Tibial nerve (tissue), 4 donors: ENCODE results near the gene PLA2R1. TPM values are rescaled to one million over a fixed set of nuclear protein-coding genes. Genes with fewer than 3 reads are reported as not detected.

Experiments
- DNase-seq, 2 donors: peaks; one replicate each; pipeline ENCODE4 v3.0.0-alpha.2; 2019; ENCODE audit warnings: low spot score in 2 of 2
- H3K27ac ChIP-seq, 4 donors: fragments of 200-600 bp; sonication (generic) in 3 of 4; one replicate each; pipeline ENCODE4 v1.5.1; 2017 to 2019; ENCODE audit warnings: mild to moderate bottlenecking in 1 of 4
- H3K27me3 ChIP-seq, 2 donors: fragments of 200-600 bp; sonication (generic) in 1 of 2; one replicate each; pipeline versions ENCODE4 v1.5.1 to v1.6.0; 2017 to 2019
- H3K36me3 ChIP-seq, 3 donors: fragments of 200-600 bp; sonication (generic); one replicate each; pipeline ENCODE4 v1.5.1; 2018 to 2019
- H3K4me1 ChIP-seq, 4 donors: fragments of 200-600 bp; sonication (generic) in 3 of 4; one replicate each; pipeline ENCODE4 v1.5.1; 2017 to 2019
- H3K4me3 ChIP-seq, 4 donors: fragments of 200-600 bp; sonication (generic) in 3 of 4; one replicate each; pipeline ENCODE4 v1.5.1; 2017 to 2019; ENCODE audit warnings: mild to moderate bottlenecking in 1 of 4, moderate library complexity in 1 of 4
- H3K9me3 ChIP-seq, 4 donors: fragments of 200-600 bp; sonication (generic) in 3 of 4; one replicate each; pipeline ENCODE4 v1.5.1; 2017 to 2019
- EP300 ChIP-seq, 2 donors: sonication (generic); formaldehyde crosslinking; IDR thresholded peaks; one replicate each; pipeline ENCODE4 v1.6.1; 2017; ENCODE audit warnings: antibody characterized with exemption in 2 of 2, mild to moderate bottlenecking in 1 of 2
- POLR2A ChIP-seq, 2 donors: fragments of 450-650 bp; IDR thresholded peaks; one replicate each; pipeline ENCODE4 v1.6.1; 2017; ENCODE audit warnings: antibody characterized with exemption in 2 of 2, mild to moderate bottlenecking in 2 of 2, moderate library complexity in 2 of 2
- whole genome bisulfite sequencing, 2 donors: methylation state at CpG; one replicate each; pipeline ENCODE4 v1.1.5; 2018; 5-methylcytosine and 5-hydroxymethylcytosine counted together
- total RNA-seq, 4 donors: library from RNA; depleted of rRNA; stranded (reverse); fragments of >200 nt; gene quantifications; one replicate each; pipeline ENCODE4 v1.1.0, GENCODE V29; 2016
- TF ChIP-seq, protein P1 (sequence below), 5 experiments: fragments of 200-600 bp in 3 of 5; fragments of 450-650 bp in 2 of 5; sonication (generic) in 3 of 5; IDR thresholded peaks; one replicate each; pipeline ENCODE4 v1.5.1; 2016 to 2019; ENCODE audit warnings: antibody characterized with exemption in 5 of 5, mild to moderate bottlenecking in 3 of 5, moderate library complexity in 2 of 5

Gene PLA2R1
- total RNA-seq, 4 donors from 2014 or later, result 11.1 to 22.7 (median 18.6) TPM

DNA sequence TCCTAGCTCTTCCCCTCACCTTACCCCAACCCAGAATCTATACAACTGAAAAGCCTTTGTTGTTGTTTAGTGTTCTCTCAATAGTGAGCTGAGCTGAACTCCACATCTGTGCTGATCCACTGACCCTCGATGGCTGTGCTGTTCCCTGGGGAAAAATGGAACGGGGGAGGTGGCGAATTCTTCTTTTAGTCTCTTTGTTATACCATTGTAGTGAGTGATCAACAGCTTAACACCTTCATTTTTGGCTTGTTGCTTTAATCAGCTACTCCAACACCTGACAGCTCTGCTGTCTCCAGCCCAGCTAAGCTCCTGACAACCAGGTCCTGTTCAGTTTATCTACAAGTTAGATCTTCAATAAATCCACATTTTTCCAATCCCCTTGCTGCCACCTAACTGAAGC lies 25.7 kb downstream of the PLA2R1 start:
- H3K9me3 ChIP-seq, result no peaks in the 10 kb centered on the region
- H3K27me3 ChIP-seq, result no peaks in the 10 kb centered on the region
- H3K27ac ChIP-seq, result no peak overlapping the region
- no peaks in the 10 kb centered on the region for H3K36me3 ChIP-seq
- no peak for TF ChIP-seq EP300 (IDR thresholded peaks at IDR 0.05)
- no peak for TF ChIP-seq POLR2A (IDR thresholded peaks at IDR 0.05)
- TF ChIP-seq, protein P1, sequence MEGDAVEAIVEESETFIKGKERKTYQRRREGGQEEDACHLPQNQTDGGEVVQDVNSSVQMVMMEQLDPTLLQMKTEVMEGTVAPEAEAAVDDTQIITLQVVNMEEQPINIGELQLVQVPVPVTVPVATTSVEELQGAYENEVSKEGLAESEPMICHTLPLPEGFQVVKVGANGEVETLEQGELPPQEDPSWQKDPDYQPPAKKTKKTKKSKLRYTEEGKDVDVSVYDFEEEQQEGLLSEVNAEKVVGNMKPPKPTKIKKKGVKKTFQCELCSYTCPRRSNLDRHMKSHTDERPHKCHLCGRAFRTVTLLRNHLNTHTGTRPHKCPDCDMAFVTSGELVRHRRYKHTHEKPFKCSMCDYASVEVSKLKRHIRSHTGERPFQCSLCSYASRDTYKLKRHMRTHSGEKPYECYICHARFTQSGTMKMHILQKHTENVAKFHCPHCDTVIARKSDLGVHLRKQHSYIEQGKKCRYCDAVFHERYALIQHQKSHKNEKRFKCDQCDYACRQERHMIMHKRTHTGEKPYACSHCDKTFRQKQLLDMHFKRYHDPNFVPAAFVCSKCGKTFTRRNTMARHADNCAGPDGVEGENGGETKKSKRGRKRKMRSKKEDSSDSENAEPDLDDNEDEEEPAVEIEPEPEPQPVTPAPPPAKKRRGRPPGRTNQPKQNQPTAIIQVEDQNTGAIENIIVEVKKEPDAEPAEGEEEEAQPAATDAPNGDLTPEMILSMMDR (IDR thresholded peaks at IDR 0.05), result no peak
- WGBS, 2 donors, result 62 to 68% methylated on average over 3 of the region's 3 CpGs
- no peak overlapping the region for H3K4me3 ChIP-seq
- H3K4me1 ChIP-seq, result peaks cover 0 to 14% (median 4%) of the 10 kb centered on the region in 4 donors
- no peak for DNase-seq

- TF ChIP-seq, protein P1 (IDR thresholded peaks at IDR 0.05), result no peak
- TF ChIP-seq POLR2A (IDR thresholded peaks at IDR 0.05) (no peak), EP300 (IDR thresholded peaks at IDR 0.05) (no peak)
- no peak for DNase-seq
- no peak overlapping the region for H3K27ac ChIP-seq
- no peaks in the 10 kb centered on the region for H3K9me3 ChIP-seq
- WGBS, 2 donors, result 91 to 94% methylated on average over 1 of the region's 1 CpG
- H3K27me3 ChIP-seq, result no peaks in the 10 kb centered on the region
- H3K4me3 ChIP-seq, result no peak overlapping the region
- peaks cover 0 to 3% (median 0%) of the 10 kb centered on the region in 3 donors for H3K36me3 ChIP-seq
- peaks cover 0 to 13% (median 4%) of the 10 kb centered on the region in 4 donors for H3K4me1 ChIP-seq
These were observed 27.3 kb downstream of the PLA2R1 start for GRCh38 chr2:160035125-160035524.

GRCh38 chr2:160034396-160034795 lies 28.0 kb downstream of the PLA2R1 start:
- 90 to 93% methylated on average over 6 of the region's 6 CpGs for WGBS, 2 donors
- Histone ChIP-seq H3K4me3 (no peak overlapping the region), H3K9me3 (no peaks in the 10 kb centered on the region), H3K27me3 (no peaks in the 10 kb centered on the region), H3K27ac (peak overlapping the region in 1 of 4 donors; percentile 4), H3K4me1 (peaks cover 0 to 8% (median 3%) of the 10 kb centered on the region in 4 donors), H3K36me3 (peaks cover 0 to 3% (median 0%) of the 10 kb centered on the region in 3 donors)
- DNase-seq, result no peak
- no peak for TF ChIP-seq POLR2A (IDR thresholded peaks at IDR 0.05)
- TF ChIP-seq EP300 (IDR thresholded peaks at IDR 0.05), result no peak
- TF ChIP-seq, protein P1 (IDR thresholded peaks at IDR 0.05), result no peak

GRCh38 chr2:160033732-160034392 lies 28.6 kb downstream of the PLA2R1 start:
- Histone ChIP-seq H3K36me3 (peaks cover 0 to 3% (median 0%) of the 10 kb centered on the region in 3 donors), H3K27ac (peak overlapping the region in 1 of 4 donors; percentile 4), H3K4me1 (peaks cover 0 to 9% (median 4%) of the 10 kb centered on the region in 4 donors), H3K27me3 (no peaks in the 10 kb centered on the region), H3K9me3 (no peaks in the 10 kb centered on the region), H3K4me3 (no peak overlapping the region)
- TF ChIP-seq POLR2A (IDR thresholded peaks at IDR 0.05) (no peak), EP300 (IDR thresholded peaks at IDR 0.05) (no peak)
- TF ChIP-seq, protein P1 (IDR thresholded peaks at IDR 0.05), result no peak
- WGBS, 2 donors, result 80 to 90% methylated on average over 2 of the region's 2 CpGs
- DNase-seq, result no peak

DNA sequence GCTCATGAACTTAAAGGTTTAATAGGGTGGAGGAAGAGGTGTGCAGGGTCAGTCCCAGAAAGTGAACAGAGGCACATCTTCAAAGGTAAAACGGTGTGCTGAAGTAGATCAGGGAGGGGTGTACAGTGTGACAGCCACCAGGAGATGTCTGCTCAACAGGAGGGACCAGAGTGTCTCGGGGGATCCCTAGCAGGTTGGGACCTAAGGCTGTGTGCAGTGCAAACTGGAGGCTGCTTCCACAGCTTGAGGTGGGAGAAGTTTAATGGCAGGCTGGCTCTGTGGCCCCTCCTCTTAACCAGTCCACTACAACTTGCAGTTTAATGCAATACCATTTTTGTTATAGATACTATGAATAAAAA lies 33.2 kb downstream of the PLA2R1 start:
- no peaks in the 10 kb centered on the region for H3K9me3 ChIP-seq
- no peak overlapping the region for H3K4me3 ChIP-seq
- WGBS, 2 donors, result 93 to 98% methylated on average over 2 of the region's 2 CpGs
- H3K27ac ChIP-seq, result no peak overlapping the region
- no peaks in the 10 kb centered on the region for H3K27me3 ChIP-seq
- H3K36me3 ChIP-seq, result peaks cover 0 to 3% (median 0%) of the 10 kb centered on the region in 3 donors
- peaks cover 0 to 19% (median 3%) of the 10 kb centered on the region in 4 donors for H3K4me1 ChIP-seq
- TF ChIP-seq EP300 (IDR thresholded peaks at IDR 0.05) (no peak), POLR2A (IDR thresholded peaks at IDR 0.05) (no peak)
- TF ChIP-seq, protein P1 (IDR thresholded peaks at IDR 0.05), result no peak
- DNase-seq, result no peak
